Effector CD4-positive, alpha-beta T cell (primary cell): ENCODE results near the gene TMEM86B.
"Not testable (repeated sequence)": the region's sequence is repeated elsewhere in the genome, so short reads cannot be mapped to it uniquely, and the experiment has no call there.

Source experiments
- DNase-seq: peaks from one replicate; pipeline ENCODE4 v3.0.0-alpha.2; 2020

Gene TMEM86B

DNA sequence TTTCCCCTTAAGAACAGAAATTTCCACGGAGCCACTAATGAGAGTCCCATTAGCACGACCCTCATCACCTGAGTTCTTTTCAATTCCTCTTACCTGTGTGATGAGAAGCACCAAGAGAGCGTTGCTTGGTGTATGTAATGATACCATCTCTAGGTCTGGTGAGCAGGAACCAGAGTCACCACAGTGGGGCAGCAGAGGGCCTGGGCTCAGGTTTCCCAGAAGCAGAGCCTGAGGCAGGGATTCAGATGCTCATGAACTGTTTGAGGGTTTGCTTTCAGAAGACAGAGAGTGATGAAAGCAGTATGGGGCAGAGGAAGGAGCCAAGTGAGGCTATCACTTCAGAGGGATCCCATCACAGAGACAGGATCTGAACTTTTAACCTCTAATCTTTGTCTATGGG is 16.1 kb downstream of the TMEM86B start:
- no peak for DNase-seq

DNA sequence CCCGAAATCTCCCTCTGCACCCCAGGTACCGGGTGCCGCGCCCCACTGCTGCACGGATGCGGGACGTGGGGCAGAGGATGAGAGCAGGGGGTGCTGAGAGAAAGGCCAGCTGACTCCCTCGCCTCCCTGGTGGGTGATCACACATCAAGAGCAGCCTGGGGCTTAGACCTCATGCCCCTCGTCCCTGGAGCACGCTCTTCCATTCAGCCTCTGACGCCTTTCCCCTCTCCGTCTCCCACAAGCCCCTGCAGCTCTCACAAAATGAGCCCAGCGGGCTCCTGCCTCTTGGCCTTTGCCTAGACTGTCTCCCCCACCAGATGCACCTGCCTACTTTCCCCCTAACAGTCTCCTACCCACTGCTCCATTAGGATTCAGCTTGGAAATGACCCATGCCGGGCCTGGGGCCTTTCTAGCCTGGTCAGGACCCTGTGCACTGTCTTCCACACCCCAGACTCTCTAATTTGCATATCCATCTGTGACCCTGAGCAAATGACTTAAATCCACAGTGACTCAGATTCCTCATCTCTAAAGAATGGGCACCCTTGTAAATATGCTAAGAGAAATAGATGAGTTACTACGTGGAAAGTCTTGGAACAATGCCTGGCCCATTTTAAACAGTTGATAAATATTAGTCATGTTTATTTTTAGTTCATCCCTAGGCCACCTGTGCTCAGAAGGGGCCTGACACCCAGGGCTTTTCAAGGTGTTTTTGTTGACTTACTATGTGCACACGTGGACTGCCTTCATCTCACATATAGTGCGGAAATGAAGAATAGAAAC is 18.7 kb downstream of the TMEM86B start:
- DNase-seq, result no peak

DNA sequence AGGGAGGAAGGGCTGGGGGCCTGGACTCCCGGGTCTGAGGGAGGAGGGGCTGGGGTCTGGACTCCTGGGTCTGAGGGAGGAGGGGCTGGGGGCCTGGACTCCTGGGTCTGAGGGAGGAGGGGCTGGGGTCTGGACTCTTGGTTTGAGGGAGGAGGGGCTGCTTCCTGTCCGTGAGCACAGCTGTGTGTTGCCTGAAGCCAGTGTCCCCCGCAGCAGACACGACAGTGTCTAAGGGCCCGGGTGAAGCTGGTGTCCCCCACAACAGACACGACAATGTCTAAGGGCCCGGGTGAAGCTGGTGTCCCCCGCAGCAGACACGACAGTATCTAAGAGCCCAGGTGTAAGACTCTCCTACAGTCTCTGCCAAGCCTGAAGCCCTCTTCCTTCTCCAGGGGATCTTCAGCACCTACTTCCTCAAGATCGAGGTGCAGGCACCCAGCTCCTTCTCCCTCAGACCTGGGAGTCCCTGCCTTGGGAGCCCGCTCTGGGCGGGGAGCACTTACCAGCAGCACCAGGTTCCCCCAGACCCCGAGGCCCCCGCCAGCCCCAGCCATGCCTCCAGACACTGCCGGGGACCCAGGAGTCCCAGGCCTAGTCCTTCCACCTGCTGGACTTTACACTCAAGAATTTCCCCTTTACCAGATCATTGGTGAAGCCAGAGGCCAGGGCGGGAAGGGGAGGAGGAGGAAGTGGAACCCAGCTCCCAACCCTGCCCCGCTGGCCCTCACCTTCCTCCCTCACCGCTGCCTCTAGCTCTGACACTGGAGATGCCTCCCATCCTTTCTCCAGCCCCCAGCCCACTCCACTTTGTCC is 19.5 kb downstream of the TMEM86B start, which contains the start of gene PTPRH:
TSS of gene PTPRH (minus strand) at position 622 of the 813 bp plus-strand sequence. CDS start at position 554, 68 bp downstream.
- DNase-seq, result no peak

DNA sequence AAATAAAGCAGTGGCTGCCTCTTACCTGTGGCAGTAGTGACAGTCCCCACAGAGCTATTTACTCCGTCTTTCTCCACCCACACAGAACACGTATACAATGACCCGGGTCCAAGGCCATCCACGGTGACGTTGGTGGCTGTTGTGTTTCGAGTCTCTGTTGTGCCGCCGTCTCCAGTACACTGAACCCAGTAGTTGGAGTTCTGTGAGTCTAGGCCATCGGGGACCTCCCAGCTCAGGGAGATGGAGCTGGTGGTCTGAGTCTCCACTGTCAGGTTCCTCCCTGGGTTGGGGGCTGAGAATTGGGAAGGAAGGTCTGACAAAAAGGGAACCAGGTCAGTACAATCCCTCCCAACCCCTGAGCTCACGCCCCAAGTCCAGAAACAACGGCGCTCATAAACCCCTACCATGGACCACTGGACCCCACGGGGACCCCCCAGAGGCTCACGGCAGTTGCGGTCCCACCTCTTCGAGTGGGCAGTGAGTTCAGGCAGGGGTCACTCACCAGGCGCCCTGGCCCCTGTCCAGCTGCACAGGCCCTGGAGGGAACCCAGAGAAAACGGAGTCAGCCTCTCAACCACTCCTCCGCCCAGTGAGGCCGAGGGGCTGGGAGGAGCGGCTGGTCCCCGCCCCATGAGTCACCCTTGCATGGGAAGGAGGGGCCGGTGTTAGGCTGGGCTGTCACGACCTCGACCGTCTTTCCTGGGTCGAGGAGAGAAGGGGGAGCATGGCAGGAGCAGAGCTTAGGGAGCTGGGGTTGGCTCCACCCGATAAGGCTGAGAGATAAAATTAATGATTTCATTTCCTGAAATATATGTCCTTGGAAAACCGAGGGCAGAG is 21.7 kb downstream of the TMEM86B start:
- DNase-seq, result no peak

DNA sequence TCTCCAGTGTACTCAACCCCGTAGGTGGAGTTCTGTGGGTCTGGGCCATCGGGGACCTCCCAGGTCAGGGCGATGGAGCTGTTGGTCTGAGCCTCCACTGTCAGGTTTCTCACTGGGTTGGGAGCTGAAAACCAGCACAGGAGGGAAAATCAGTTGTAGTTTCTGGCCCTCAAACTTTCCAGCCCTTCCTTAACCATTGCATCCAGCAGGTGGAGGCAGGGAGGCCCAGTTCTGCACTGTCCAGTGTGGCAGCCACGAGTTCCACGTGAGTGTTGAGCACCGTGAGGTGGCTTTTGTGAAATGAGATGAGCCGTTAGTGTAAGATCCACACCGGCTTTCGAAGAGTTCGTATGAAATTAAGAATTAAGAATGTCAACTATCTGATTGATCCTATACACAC is 26.4 kb downstream of the TMEM86B start:
- DNase-seq, result not testable (repeated sequence)

DNA sequence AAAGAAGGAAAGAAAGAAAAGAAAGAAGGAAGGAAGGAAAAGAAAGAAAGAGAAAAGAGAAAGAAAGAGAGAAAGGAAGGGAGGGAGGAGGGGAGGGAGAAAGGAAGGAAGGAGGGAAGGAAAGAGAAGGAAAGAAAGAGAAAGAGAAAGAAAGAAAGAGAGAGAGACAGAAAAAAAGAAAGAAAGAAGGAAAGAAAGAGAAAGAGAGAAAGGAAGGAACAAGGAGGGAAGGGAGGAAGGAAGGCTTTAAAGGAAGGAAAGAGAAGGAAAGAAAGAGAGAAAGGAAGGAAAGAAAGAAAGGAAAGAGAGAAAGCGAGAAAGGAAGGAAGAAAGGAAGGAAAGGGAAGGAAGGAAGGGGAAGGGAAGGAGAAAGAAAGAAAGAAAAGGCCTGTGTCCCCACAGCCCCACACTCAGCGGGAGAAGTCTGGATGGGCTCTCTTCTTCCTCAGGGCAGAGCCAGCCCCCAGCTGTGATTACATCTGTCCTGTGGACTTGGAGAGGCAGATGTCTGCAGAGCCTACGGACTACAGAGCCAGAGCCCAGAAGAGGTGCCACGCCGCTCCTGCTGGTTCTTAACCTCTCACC is 28.9 kb downstream of the TMEM86B start:
- no peak for DNase-seq

DNA sequence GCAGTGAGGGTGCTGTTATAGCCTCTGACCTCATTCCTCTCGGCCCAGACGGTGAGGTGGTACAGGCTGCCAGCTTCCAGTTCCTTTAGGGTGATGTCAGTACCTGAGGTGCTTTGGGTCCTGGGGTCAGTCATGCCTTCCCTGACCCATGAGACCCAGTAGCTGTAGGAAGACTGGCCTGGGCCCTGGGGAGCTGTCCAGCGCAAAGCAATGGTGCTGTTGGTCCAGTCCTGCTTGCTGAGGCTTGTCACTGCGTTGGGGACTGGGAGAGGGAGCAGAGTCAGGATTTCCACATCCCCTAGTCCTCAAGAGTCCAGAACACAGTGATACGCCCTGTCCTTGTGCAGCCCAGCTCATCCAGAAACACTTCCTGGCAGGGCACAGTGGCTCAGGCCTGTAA is 29.9 kb downstream of the TMEM86B start:
- no peak for DNase-seq

DNA sequence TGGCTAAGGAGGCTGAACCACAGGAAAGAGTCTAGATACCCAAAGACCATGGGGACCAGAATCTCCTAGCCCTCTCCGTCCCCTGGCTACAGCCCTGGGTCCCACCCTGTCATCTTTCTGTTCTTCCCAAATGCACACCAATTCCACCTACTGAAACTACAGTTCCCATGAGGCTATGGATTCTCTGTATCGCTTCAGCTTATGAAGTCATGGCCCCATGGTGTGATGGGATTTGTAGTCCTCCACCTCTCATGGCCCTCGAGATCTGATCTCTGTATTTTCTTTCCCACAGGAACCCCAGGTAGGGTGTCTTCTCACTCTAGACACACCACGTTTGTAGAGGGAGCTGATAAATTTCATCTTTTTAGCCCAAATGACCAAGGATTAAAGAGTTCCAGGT is 31.0 kb downstream of the TMEM86B start:
- no peak for DNase-seq

DNA sequence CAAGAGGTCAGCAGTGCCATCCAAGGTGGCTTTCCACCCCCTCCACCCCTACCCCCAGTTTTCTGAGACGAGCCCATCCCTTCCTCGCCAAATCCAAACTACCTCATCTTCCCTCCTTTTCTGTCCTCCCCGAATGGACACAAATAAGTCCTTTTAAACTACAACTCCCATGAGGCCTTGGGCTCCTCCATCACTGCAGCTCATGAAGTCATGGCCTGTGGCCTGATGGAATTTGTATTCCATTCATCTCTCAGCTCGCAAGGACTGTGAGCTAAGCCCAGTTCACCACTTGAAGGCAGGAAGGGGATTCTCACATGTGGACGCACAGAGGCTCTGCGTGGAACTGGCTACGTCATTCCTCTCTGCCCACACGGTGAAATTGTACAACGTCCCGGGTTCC is 31.8 kb downstream of the TMEM86B start:
- no peak for DNase-seq

DNA sequence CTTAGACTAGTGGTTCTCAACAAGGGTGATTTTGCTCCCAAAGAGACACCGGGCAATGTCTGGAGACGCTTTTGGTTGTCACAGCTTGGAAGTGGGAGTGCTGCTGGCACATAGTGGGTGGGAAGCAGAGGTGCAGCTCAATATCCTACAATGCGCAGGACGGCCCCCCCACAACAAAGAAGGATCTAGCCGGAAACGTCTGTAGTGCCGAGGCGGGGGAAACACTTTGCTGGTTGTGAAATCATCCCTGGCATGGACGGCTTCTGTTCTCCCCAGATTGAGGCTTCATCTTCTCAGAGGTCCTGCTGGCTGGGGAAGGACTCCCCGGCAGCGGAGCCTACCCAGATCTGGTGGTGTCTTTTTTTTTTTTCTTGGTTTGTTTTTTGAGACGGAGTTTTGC is 35.1 kb downstream of the TMEM86B start:
- no peak for DNase-seq

DNA sequence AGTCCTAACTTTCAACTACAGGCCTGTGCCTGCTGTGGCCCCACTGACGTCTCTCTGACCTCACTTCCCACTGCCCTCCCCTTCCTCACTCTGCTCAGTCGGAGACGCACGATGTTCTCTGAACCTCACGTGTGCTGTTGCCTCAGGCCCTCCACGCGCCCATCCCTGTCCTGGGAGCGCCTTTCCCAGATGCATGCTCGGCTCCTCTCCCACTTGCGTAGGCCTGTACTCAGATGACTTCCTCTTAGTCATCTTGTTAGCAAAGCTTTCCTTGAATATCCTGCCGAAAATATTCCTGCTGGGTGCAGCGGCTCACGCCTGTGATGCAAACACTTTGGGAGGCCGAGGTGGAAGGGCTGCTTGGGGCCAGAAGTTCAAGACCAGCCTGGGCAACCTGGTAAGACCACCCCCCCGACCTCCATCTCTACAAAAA is 39.1 kb downstream of the TMEM86B start:
- no peak for DNase-seq

DNA sequence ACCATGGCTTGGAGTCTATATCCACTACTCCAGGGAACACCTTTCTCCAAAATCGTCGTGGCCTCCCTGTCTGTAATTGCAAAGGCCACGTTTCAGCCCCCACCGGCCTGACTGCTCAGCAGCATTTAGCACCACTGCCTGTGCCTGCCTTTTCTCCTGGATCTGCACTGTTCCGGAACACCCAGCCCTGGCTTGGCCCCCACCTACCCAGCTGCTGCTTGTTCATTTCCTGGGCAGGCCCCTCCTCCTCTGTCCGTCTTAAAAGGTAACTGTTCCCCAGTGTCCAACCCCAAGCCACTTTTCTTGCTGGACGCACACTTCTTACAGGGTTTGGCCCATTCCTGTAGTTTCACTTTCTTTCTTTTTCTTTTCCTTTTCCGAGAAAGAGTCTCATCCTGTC is 39.9 kb downstream of the TMEM86B start:
- DNase-seq, result no peak

DNA sequence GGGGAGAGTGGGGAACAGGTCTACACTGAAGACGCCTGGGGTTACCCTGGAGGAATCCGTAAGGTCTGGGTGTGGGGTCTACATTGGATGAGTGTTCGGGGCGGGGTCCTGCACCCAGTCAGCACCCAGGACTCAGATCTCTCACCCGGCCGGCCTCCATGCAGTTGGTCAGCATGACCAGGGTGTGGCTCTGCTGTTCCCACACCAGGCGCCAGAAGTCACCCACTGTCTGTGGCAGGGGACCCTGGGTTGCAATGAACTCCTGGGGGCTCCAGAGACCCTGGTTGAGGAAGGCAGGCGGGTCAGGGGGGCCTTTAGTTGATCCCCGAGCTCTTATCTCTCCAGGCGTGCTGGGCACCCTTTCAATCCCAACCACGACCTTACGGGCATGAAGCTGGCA is 42.5 kb downstream of the TMEM86B start:
- DNase-seq, result no peak

DNA sequence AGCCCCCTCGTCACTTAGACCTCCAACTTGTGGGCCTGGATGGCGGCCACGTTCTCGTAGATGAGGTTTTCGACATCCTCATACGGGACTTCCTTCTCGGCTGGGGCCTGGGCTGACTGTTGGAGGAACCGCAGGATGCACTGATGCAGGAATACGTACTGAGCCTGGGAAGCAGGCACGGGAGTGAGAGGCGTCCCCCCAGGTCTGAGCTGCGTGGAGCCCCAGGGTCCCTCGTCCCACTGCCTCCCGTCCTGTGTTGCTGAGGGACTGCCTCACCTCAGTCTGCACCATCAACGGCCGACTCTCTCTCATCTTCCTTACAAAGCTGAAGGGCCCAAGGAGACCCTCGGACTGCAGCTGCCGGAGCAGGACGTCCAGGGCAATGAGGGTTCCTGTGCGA is 46.8 kb downstream of the TMEM86B start:
- DNase-seq, result no peak

DNA sequence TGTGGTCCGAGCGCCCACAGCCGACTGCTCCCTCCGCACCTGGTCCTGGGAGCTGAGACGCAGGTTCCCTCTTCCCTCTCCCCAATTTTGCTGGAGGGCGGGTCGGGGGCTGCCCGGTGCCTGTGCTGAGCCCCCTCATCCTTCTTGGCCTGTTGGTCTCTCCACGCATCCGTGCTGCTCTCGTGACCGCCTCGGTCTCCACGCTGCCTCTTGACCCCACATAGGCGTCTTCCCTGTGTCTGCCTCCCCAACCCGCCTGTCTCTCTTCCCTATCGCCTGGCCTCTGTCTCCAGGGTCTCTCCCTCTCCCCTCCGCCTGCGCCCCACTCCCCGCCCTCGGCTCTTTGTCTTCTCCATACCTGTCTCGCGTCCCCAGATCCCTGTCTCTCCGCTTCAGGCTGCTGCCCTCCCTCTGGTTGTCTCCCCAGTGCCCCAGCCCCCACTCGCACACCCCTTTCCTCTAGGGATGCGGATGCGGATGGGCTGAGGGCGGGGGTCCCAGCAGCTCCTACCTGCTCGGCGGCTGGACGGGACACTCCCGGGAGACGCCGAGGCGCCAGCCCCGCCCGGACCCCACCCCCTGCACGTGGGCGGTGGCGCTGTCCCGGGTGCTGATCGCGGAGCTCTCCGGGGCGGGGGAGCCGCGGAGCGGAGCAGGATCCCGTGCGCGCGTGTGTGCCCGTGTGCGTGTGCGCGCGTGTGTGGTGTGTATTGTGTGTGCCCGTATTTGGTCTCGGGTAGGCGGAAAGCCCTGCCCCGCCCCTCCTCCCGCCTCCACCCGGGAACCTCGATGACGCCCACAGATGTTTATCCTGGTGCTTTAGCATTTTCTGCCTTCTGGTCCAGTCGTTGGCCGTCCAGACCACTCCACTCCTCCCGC is 48.7 kb downstream of the TMEM86B start, which contains the start of gene SYT5:
TSS of gene SYT5 (minus strand) at position 684 of the 879 bp plus-strand sequence. CDS start 1,248 bp downstream, outside the sequence.
- peak; percentile 48 for DNase-seq

DNA sequence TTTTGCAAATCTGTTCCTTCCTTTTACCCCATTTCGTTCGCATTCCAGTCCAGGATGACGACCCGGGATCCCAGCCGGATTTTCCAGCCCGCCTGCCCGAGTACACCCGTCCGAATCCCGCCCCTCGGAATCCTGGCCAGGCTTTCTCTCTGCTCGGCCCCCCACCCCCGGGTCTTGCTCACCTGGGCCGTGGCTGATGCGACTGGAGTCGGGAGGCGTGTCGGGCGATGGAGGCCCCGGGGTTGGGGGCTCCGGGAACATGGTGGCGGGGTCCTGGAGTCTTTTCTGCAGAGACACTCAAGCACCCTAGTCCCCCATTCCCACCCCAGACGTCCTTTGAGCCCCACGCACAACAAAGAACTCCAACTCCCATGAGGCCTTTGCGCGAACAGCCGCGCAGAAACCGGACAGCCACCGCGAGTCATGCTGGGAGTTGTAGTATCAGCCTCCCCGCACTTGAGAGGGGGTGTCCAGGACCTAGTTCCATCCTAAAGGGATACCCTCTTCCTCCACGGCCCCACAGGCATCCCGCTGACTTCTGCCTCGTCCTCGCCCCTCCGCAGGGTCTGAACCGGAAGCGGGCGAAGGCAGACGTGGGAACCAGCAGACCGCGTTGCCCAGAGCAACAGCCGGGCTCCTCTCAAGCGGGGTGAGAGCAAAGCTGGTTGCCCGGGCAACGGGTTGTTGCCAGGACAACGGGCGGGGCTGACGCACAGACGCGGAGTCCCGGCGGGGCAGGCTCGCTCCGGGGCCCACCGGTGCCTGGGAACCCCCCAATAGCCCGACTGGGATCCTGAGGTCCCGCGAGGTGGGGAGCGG is 49.6 kb downstream of the TMEM86B start:
- peak; percentile 97 for DNase-seq
